H7 (cell line): ENCODE measurements around the gene RNU6-9. TPM values are rescaled to one million over a fixed set of nuclear protein-coding genes. Genes with fewer than 3 reads are reported as not detected.
A peak's percentile ranks its signal among the peaks of the same experiment; 100 is the strongest.
"Not testable (repeated sequence)": the region's sequence is repeated elsewhere in the genome, so short reads cannot be mapped to it uniquely, and the experiment has no call there.

Experiments used
- DNase-seq: peaks from one replicate; pipeline ENCODE4 v3.0.0; 2012
- H3K27me3 ChIP-seq: 2 replicates; pipeline ENCODE4 v1.6.0; 2011; ENCODE audit warnings: mild to moderate bottlenecking, low read length; ENCODE audit not compliant: control insufficient read depth, insufficient read depth
- H3K36me3 ChIP-seq: replicated peaks from 2 replicates; pipeline ENCODE4 v1.5.1; 2011; ENCODE audit warnings: low read length; ENCODE audit not compliant: control insufficient read depth, insufficient read depth
- H3K4me3 ChIP-seq: 2 replicates; pipeline ENCODE4 v1.5.1; 2011; ENCODE audit warnings: low read depth, mild to moderate bottlenecking, control low read depth, low read length, moderate library complexity; ENCODE audit not compliant: insufficient read depth
- total RNA-seq: library from RNA; depleted of rRNA; stranded (reverse); fragments of >200 nt; shearing (Covaris generic); gene quantifications from 2 replicates; pipeline ENCODE4 v1.2.3, GENCODE V29; 2014; rRNA removed

The RNU6-9 gene
- not detected in 2 replicates for total RNA-seq

- H3K36me3 ChIP-seq, result peaks cover 2% of the 10 kb centered on the region
- H3K27me3 ChIP-seq, result no peaks in the 10 kb centered on the region
- DNase-seq, result peak; percentile 99
- H3K4me3 ChIP-seq, result peak within 1 kb of the TSS; percentile 76
Measured at GRCh38 chr19:892894-893689, at the start of gene RNU6-9, which contains the start of gene MED16. Gene RNU6-9, plus strand, starts transcription at chr19:893484. Gene MED16, minus strand, starts transcription at chr19:893187. Its CDS starts 2,056 bp downstream, at chr19:891131.

- Histone ChIP-seq H3K36me3 (no peaks in the 10 kb centered on the region), H3K4me3 (peak overlapping the region; percentile 32), H3K27me3 (peaks cover 15% of the 10 kb centered on the region)
- peak; percentile 73 for DNase-seq
Measured at GRCh38 chr19:843836-844545, 49.3 kb upstream of the RNU6-9 start.

GRCh38 chr19:844546-844971 lies 48.7 kb upstream of the RNU6-9 start:
- no peak overlapping the region for H3K4me3 ChIP-seq
- no peaks in the 10 kb centered on the region for H3K36me3 ChIP-seq
- DNase-seq, result peak; percentile 74
- H3K27me3 ChIP-seq, result peaks cover 15% of the 10 kb centered on the region

GRCh38 chr19:845707-846521 lies 47.4 kb upstream of the RNU6-9 start:
- no peak for DNase-seq
- H3K36me3 ChIP-seq, result no peaks in the 10 kb centered on the region
- H3K27me3 ChIP-seq, result peaks cover 15% of the 10 kb centered on the region
- H3K4me3 ChIP-seq, result no peak overlapping the region

GRCh38 chr19:848386-848921 lies 44.8 kb upstream of the RNU6-9 start:
- Histone ChIP-seq H3K4me3 (no peak overlapping the region), H3K36me3 (no peaks in the 10 kb centered on the region), H3K27me3 (peaks cover 9% of the 10 kb centered on the region)
- DNase-seq, result no peak

GRCh38 chr19:849195-849594 lies 44.1 kb upstream of the RNU6-9 start:
- H3K36me3 ChIP-seq, DNase-seq, H3K27me3 ChIP-seq, H3K4me3 ChIP-seq: not testable (repeated sequence)

GRCh38 chr19:850221-850978 lies 42.9 kb upstream of the RNU6-9 start:
- H3K27me3 ChIP-seq, result no peaks in the 10 kb centered on the region
- H3K36me3 ChIP-seq, result no peaks in the 10 kb centered on the region
- no peak overlapping the region for H3K4me3 ChIP-seq
- peak; percentile 77 for DNase-seq

GRCh38 chr19:850979-851335 lies 42.3 kb upstream of the RNU6-9 start:
- Histone ChIP-seq H3K4me3 (no peak overlapping the region), H3K36me3 (no peaks in the 10 kb centered on the region), H3K27me3 (no peaks in the 10 kb centered on the region)
- no peak for DNase-seq

- no peak for DNase-seq
- H3K4me3 ChIP-seq, result no peak within 1 kb of the TSS
- H3K36me3 ChIP-seq, result no peaks in the 10 kb centered on the region
- no peaks in the 10 kb centered on the region for H3K27me3 ChIP-seq
Measured at GRCh38 chr19:852136-853013, 40.9 kb upstream of the RNU6-9 start, which contains the start of gene ELANE. Gene ELANE, plus strand, starts transcription at chr19:852303. Its CDS starts 26 bp downstream, at chr19:852329.

- H3K4me3 ChIP-seq, result no peak overlapping the region
- no peak for DNase-seq
- H3K27me3 ChIP-seq, result no peaks in the 10 kb centered on the region
- no peaks in the 10 kb centered on the region for H3K36me3 ChIP-seq
Measured at GRCh38 chr19:853014-853585, 40.2 kb upstream of the RNU6-9 start.

GRCh38 chr19:853614-854220 lies 39.6 kb upstream of the RNU6-9 start:
- not testable (repeated sequence) for H3K4me3 ChIP-seq, H3K27me3 ChIP-seq, DNase-seq, H3K36me3 ChIP-seq

GRCh38 chr19:854549-854948 lies 38.7 kb upstream of the RNU6-9 start:
- DNase-seq, result no peak
- Histone ChIP-seq H3K27me3 (peaks cover 6% of the 10 kb centered on the region), H3K4me3 (no peak overlapping the region), H3K36me3 (no peaks in the 10 kb centered on the region)
